Epithelial cell of esophagus (primary cell): Measurements from ENCODE around the gene CD164L2.
"Not testable (repeated sequence)": the region's sequence is repeated elsewhere in the genome, so short reads cannot be mapped to it uniquely, and the experiment has no call there.

ENCODE experiments used
- DNase-seq: peaks from one replicate; pipeline ENCODE4 v3.0.0; 2010; ENCODE audit warnings: low read depth
- H3K4me3 ChIP-seq: 2 replicates; pipeline ENCODE4 v1.5.1; 2011; ENCODE audit warnings: mild to moderate bottlenecking, low read length, control low read depth
- TF ChIP-seq, protein P1 (sequence below): IDR thresholded peaks from 2 replicates; pipeline ENCODE4 v1.5.1; 2011; ENCODE audit warnings: low read depth, mild to moderate bottlenecking, low read length, control low read depth, inconsistent platforms; ENCODE audit not compliant: insufficient read depth; ENCODE audit errors: missing control alignments

Gene CD164L2

DNA sequence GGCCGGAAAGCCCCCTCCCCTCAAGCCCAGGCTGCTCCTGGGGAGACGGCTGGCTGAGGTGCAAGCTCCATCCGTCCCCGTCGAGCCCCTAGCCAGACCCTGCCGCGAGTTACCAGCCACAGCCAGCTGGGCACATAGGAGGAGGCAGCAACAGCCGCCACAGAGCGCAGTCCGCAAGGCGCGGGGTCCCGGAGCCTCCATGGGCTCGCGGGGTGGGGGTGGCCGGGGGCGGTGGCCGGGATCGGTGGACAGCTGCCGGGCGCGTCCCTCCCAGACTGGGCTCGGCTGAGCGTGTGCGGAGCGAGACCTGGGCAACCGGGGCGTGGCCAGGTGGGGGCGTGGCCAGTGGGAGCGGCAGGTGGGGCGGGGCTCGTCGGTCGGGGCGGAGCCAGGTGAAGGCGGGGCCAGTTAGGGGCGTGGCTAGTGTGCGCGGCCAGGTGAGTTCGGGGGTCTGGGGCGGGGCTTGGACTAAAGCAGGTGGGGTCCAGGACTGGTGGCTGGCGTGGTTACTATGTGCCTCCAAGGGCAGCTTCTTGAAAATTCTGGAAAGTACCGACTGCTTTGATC is at the start of gene CD164L2:
Gene CD164L2 (minus strand): TSS at position 295 of the 567 bp plus-strand sequence. CDS start 94 bp downstream, at position 201.
- peak within 1 kb of the TSS; percentile 61 for H3K4me3 ChIP-seq

DNA sequence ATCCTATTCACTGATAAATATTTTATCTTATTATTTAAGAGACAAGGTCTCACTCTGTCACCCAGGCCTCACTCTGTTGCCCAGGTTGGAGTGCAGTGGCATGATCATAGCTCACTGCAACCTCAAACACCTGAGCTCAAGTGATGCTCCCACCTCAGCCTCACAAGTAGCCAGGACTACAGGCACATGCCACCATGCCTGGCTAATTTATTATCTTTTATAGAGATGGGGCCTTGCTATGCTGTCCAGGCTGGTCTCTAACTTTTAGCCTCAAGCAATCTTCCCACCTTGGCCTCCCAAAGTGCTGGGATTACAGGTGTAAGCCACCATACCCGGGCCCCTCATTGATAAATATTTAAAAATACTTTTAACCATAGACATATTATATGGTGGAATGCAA is 49.6 kb upstream of the CD164L2 start:
- H3K4me3 ChIP-seq: not testable (repeated sequence)

More for the DNA sequence above, at the start of gene CD164L2:
- DNase-seq: peak; percentile 79
- TF ChIP-seq, protein P1, sequence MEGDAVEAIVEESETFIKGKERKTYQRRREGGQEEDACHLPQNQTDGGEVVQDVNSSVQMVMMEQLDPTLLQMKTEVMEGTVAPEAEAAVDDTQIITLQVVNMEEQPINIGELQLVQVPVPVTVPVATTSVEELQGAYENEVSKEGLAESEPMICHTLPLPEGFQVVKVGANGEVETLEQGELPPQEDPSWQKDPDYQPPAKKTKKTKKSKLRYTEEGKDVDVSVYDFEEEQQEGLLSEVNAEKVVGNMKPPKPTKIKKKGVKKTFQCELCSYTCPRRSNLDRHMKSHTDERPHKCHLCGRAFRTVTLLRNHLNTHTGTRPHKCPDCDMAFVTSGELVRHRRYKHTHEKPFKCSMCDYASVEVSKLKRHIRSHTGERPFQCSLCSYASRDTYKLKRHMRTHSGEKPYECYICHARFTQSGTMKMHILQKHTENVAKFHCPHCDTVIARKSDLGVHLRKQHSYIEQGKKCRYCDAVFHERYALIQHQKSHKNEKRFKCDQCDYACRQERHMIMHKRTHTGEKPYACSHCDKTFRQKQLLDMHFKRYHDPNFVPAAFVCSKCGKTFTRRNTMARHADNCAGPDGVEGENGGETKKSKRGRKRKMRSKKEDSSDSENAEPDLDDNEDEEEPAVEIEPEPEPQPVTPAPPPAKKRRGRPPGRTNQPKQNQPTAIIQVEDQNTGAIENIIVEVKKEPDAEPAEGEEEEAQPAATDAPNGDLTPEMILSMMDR: no peak

DNA sequence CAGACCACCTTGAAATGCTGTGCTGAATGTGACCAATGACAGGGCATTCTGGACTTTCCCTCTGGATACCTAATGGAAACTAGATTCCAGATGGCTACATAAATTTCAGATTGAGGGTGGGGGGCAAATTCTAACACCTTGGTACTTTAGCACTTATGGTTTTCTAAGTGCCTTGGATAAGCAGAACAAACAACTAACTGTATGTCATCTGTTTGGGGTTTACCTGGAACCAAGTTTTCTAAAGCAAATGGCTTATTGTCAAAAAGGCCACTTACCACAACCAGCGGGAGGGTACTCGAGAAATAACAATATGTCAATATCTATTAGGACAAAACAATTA is 48.4 kb upstream of the CD164L2 start:
- no peak for DNase-seq
- TF ChIP-seq, protein P1: no peak
- no peak overlapping the region for H3K4me3 ChIP-seq

More for the DNA sequence above, 49.6 kb upstream of the CD164L2 start:
- DNase-seq: not testable (repeated sequence)

DNA sequence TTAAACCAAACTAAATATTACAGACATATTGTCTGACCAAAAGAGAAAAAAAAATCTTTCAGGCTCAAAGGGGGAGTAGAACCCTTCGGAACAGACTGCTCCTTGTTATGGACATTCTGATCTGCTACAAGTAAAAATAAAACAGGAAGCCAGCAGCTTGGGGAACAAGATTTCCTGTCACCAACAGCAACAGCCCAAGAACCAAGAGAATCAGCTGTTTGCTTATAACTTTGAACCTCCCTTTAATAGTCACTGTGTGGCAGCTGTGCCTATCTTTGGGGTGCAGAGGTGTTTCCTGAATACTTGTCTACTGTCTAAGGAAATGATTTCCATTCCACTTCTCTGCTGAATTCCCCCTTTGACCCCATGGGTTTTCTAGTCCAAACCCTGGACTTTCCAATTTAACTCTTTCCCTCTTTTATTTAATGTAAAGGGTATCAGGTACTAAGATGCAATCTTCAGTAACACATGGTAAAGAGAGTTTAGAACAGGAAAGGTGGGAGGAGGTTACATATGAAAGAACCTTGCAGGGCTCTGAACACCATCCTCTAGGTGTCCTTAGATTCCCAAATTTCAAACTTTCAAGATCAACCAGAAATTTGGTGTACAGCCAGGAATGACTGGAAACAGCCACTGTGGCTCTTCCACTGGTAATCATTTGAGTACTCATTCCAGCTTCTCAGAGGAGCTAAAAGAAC is 47.9 kb upstream of the CD164L2 start:
- H3K4me3 ChIP-seq: no peak overlapping the region
- TF ChIP-seq, protein P1: no peak
- DNase-seq: no peak

DNA sequence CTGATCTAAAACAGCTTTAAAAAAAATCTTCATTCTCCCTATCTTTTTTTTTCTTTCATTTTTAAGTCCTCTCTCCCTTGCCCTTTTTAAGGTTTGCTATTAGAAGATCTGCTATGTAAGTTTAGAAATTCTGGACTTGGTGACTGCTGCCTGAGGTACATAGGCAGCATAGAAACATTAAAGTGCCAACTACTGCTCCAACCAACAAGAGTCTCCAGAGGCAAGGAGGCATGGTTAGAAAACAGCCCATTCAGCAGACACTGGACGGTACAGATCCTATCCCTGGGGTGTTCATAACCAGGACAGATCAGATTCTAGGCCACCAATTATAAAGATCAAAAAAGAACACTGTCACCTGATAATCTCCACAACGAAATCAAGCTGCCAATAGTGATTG is 45.9 kb upstream of the CD164L2 start:
- TF ChIP-seq, protein P1: no peak
- no peak overlapping the region for H3K4me3 ChIP-seq

DNA sequence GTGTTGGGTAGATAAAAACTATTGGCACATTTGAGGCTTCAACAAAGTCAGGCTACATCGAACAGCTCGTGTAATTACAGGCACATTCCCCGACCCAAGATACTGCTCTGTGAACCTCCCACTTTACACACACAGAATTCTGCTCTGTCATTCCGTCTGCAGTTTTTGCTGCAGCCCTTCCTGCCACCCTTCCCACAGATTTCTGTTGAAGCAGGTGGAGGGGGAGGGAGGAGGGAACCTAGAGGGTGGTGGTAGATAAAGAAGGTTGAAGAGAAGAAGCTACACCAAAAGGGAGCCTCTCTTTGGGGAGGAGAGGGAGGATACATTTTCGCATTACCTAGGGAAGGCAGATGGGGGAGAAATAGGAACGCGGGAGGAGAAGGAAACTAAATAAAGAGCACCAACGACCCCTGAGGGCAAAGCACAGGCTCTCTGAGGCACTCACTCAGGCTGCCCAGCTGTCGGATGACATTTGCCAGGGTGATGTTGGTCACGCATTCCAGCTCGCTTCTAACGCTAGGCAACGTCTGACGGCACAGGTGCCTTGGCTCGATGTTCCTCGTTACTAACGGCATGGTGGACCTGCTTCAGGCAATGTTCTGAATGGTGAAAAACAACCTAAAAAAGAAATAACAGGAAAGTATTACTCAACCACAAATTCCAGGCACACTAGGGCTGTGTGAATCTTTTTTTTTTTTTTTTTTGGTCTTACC is 45.3 kb upstream of the CD164L2 start:
- DNase-seq: no peak
- H3K4me3 ChIP-seq: no peak overlapping the region

More for the DNA sequence above, 45.9 kb upstream of the CD164L2 start:
- no peak for DNase-seq

DNA sequence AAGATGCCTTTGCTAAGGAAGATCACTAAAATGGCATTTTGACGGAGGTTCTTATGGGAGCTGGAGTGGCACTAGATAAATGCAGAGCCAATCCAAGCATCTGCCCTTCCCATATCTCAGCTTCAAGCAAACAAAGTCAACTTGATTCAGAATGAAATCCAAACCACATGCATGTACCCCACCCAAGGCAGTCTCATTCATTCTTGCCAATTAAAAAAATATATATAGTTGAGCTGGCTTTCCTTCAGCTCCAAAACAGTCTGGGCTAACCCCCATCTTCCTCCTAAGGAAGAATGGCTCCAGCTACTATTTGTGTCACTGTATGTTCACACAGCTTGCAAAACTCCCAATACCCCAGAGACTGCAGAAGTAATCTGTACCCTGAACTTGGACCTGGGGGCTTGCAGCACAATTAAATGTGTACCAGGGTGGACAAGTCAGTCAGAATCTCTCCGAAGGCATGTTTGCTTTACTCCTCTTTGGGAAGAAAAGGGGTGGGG is 44.7 kb upstream of the CD164L2 start:
- no peak for DNase-seq
- no peak overlapping the region for H3K4me3 ChIP-seq
- TF ChIP-seq, protein P1: no peak

More for the DNA sequence above, 45.3 kb upstream of the CD164L2 start:
- TF ChIP-seq, protein P1: no peak
